GM19452 (cell line): ENCODE data around the gene EXOC3L4.
"Not testable (repeated sequence)": the region's sequence is repeated elsewhere in the genome, so short reads cannot be mapped to it uniquely, and the experiment has no call there.

ENCODE experiments used
- ATAC-seq: cut with Tn5 transposase; IDR thresholded peaks from one replicate; pipeline ENCODE4 v1.9.1; 2021; ENCODE audit not compliant: unreplicated experiment

Gene EXOC3L4

GRCh38 chr14:103094406-103095209 is at the start of gene EXOC3L4:
Gene EXOC3L4 (plus strand): TSS chr14:103094725. CDS start chr14:103100220, 5,495 bp downstream.
- ATAC-seq, result no peak

DNA sequence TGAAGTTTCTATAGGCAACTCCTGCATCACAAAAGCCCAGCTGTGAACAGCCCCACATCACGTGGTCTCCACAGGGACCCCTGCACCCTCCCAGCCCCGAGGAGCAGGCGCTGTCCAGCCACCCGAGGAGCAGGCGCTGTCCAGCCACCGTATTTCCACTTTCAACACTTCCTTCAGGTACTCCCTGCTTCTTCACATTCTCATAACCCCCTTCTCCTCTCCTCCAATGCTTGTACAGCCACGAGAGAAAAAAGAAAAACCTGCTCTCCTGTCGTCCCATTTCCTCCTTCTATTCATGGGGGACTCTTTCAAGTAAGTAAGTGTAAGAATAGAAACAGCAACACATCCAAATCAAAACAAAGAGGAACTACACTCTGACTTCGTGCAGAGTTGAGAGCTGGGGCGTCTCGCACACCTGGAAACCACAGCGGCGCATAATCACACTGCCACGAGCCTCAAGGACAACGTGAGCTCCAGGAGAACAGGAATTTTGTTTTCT is 49.1 kb upstream of the EXOC3L4 start:
- no peak for ATAC-seq

DNA sequence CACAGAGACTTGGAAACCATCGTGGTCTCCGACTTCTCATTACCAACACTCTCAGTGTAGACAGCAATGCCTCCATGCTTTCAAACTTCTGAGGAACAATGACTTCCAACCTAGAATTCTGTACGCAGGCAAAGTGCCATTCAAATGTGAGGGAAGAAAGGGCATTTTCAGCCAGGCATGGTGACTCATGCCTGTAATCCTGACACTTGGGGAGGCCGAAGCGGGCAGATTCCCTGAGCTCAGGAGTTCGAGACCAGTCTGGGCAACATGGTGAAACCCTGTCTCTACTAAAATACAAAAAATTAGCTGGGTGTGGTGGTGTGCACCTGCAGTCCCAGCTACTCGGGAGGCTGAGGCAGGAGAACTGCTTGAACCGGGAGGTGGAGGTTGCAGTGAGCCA is 47.1 kb upstream of the EXOC3L4 start:
- not testable (repeated sequence) for ATAC-seq

DNA sequence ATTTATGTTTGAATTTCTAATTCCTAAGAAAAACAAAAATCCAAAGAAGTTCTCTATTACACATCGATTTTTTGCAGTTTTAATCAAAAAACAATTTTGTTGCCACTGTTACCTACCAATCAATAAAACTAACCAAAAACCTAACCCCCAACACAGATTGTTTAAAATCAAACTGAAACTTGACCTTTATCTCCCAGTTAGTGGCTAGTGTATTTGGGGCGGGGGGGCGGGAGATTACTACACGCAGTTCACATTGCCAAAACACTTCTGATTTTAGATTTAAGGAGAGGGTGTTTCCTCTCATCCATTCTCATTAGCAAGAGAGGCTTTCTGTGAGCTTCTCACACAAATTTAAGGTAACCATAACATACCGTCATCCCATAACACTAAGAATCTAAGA is 43.6 kb upstream of the EXOC3L4 start:
- no peak for ATAC-seq

DNA sequence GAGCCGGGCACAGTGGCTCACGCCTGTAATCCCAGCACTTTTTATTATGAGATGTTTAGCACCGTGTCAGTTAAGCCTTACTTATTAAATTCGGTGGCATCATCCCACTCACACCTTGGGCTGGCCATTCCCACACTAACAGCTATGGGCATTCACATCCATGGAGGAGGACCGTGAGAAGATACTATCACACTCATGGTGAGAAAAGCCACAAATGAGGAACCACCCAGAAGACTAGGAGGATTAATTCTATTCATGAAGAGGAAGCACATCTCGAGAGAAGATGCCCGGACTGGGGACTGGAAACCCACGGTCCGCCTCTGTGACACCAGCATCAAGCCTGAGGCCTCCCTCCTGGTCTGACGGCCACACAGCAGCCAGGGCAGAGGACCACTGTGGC is 42.1 kb upstream of the EXOC3L4 start:
- no peak for ATAC-seq

GRCh38 chr14:103055695-103056094 is 38.8 kb upstream of the EXOC3L4 start:
- no peak for ATAC-seq

DNA sequence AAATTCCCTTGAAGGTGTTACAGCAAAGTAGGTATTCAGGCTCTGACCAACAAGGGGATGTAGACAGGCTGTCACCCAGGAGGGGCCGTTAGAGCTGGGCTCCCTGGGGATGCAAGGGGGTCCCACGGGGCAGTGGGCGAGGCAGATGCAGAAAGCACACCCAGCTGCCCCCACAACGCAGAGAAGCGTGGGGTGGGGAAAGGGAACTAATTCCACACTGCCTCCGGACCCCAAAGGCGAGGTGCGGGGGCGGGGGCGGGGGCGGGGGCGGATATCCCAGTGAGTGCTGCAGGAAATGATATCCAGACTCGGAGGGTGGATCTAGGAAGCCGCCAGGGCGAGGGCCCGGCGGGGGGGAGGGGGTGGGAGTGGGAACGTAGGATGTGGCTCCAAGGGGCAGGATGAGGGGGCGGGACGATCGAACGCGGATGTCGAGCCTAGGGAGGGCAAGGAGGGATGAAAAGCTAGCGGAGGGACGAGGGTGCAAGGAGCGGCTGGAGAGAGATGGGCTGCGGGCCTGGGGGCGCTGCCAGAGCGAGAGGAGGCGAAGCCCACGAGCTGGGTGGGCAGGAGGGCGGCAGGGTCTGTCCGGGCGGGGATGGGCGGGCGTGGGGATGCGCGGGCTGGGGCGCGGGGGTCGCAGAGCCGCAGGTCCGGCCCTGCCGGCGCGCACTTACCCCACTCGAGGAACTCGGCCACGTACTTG is 38.0 kb upstream of the EXOC3L4 start:
- ATAC-seq, result no peak

DNA sequence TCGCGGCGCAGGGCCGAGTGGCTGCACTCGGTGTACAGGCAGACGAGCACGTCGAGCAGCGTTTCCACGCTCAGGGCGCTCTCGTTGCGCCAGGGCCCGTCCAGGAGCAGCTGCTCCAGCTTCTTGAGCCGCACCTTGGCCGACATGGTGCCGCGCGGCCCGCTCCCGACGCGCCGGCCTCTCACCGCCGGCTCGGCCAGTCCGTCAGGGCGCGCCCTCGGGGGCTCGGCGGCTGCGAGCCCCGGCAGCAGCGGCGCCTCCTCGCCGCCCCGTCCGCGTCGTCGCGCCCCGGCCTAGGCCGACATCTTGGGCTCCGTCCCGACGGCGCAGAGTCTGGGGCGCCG is 37.5 kb upstream of the EXOC3L4 start:
- no peak for ATAC-seq

GRCh38 chr14:103057372-103058163 is 37.0 kb upstream of the EXOC3L4 start, which contains the start of gene CDC42BPB:
Gene CDC42BPB (minus strand): TSS chr14:103057549. CDS start chr14:103057173, 376 bp downstream.
- peak; percentile 84 for ATAC-seq

- ATAC-seq, result no peak
Observed at GRCh38 chr14:103058164-103059055, 36.1 kb upstream of the EXOC3L4 start.

GRCh38 chr14:103059556-103059955 is 35.0 kb upstream of the EXOC3L4 start:
- no peak for ATAC-seq

DNA sequence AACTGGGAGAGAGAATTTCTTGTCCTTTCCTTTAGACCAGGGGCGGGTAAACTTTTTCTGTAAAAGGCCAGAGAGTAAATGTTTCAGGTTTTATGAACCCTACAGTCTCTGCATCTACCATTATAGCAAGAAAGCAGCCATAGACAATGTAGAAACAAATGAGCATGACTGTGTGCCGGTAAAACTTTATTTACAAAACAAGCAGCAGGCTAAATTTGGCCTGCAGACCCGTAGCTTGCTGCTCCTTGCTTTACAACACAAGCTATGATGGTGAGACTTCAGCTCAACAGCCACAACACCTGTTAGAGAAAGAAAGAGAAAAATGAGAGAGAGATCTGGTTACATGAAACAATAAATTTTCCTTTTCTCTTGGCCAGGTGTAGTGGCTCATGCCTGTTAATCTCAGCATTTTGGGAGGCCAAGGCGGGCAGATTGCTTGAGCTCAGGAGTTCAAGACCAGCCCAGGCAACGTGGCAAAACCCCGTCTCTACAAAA is 33.0 kb upstream of the EXOC3L4 start:
- no peak for ATAC-seq

DNA sequence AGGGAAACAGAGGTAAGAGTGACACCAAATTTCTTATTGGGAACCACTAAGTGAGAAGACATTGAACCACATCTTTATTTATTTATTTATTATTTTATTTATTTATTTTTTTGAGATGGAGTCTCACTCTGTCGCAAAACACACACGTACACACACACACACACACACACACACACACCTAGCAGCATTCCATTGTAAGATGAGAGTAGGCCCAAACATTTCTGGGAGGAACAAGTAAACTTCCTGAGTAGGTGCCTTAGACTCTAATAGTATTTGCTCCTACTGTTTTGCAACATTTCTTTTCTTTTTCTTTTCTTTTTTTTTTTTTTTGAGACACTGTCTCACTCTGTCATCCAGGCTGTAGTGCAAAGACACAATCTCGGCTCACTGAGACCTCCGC is 30.1 kb upstream of the EXOC3L4 start:
- ATAC-seq, result no peak

GRCh38 chr14:103064978-103065377 is 29.5 kb upstream of the EXOC3L4 start:
- ATAC-seq, result no peak

DNA sequence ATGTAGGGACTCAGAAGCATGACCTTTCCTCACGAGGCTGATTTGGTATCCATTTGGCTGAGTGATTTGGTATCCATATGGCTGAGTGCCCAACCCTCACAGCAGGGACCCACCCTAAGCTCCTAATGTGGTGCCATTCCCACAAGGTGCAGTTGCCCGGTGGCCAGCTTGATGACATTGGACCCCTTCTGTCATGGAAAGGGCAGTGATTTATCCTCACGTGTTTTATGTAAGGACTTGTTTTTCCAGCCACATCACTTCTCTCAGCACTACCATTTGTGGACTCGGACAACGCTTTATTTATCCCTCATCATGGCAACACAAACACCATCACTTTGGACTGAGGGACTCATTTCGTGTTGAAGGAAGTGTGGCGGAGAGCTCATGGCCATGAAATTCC is 28.7 kb upstream of the EXOC3L4 start:
- no peak for ATAC-seq

- no peak for ATAC-seq
Observed at GRCh38 chr14:103066399-103066798, 28.1 kb upstream of the EXOC3L4 start.

DNA sequence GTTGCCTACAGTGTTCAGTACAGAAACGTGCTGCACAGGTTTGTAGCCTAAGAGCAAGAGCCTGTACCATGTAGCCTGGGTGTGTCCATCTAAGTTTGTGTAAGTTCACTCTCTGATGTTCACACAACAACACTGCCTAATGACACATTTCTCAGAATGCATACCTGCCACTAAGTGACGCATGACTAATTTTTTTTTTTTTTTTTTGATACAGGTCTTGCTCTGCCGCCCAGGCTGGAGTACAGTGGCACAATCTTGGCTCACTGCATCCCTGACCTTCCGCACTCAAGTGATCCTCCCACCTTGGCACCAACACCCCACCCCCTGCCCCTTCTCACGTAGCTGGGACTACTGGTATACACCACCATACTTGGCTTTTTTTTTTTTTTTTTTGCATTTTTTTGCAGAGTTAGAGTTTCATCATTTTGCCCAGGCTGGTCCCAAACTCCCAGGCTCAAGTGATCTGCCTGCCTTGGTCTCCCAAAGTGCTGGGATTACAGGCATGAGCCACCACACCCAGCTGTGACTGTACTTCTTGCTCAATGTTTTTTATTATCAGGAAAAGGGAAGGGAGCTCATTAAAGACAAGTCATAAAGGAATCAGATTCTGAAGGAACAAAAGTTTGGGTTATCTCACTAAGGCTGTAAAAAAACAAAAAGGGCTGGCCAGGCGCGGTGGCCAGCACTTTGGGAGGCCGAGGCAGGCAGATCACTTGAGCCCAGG is 27.1 kb upstream of the EXOC3L4 start:
- no peak for ATAC-seq

DNA sequence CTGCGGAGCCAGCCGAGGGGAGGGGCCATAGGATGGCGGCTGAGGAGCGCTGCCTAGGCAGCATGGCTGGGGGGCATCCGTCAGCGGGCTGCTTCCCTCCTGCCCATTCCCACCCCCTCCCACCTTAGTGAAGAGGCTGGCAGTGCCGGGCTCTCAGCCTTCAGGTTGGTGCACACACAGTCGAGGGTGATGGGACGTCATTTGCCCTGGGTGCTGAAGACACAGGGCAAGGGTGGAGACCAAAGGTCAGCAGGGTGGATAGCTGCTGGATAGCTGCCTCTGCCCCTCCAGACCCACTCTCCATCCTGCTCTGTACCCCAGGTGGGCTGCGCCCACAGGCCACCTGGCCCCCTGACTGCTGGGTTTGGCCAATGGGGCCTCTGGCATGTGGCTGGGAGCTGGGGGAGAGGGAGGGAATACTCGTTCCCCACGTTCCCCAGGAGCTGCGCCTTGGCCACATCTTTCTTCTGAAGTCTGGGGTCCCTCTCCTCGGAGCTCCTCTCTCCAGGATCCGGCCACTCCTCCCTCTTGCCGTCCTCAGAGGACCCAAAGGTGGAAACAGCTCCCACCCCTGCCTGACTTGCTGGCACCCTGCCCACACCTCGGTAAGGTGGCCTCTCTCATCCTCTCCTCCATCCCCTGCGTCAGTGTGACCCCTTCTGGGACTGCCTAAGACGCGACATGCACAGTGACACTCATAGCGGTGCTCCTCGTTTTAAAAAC is 26.0 kb upstream of the EXOC3L4 start:
- no peak for ATAC-seq
